NCI-H510A treated with DMSO at 0.1 percent for 48 hours (cell line): Measurements from ENCODE around the gene WLS.

Experiments used
- DNase-seq: peaks from one replicate; lab custom pipeline; 2025; lab: John Stamatoyannopoulos, UW

The WLS gene

DNA sequence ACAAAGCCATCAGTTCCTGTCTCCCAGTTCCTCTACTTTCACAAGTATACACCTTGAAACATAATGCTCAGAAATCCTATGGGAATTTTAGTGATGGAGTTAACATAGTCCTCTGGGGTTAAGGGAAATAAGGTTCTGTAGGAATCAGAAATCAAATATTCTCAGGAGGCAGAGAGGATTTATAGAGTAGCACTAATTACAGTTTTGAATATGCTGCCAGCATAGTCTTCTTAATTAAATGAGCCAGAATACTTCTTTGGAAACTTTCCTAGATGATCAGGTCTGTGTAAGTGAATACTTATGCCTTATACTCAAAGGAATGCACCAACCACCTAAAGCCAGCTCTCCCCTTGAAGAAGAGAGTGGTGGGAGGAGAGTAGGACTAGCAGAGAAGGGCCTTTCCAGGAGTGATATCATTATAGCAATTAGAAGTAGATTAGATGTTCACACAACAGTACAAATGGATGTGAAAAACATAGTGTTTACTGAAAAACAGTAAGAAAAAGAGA is 150.5 kb downstream of the WLS start:
- no peak for DNase-seq

DNA sequence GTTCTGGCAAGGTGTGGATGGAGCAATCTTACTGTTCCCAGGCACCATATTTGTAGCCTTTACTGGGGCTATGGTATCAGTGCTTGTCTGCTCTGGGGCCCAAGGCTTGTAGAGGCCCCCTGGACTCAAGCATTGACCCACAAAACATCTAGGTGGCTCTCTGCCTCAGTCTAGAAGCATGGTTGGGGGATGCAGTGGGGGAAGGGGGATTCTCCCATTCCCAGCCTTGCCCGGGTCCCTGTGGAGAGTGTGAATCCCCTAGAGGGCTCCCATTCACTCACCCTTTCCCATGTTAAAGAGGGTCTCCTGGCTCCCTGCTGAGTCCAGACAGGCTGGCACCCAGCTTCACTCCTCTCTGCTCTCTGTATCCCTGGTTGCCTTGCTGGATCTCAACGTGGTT is 153.7 kb downstream of the WLS start:
- no peak for DNase-seq
